GM21576 (cell line): ENCODE data around the gene DNAJC5G.

Experiments used
- ATAC-seq: cut with Tn5 transposase; IDR thresholded peaks from one replicate; pipeline ENCODE4 v1.9.1; 2021; ENCODE audit warnings: mild to moderate bottlenecking, moderate library complexity; ENCODE audit not compliant: unreplicated experiment

The DNAJC5G gene, protein sequence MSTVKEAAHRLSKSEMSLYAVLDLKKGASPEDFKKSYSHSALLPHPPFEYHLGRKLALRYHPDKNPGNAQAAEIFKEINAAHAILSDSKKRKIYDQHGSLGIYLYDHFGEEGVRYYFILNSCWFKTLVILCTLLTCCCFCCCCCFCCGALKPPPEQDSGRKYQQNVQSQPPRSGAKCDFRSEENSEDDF

DNA sequence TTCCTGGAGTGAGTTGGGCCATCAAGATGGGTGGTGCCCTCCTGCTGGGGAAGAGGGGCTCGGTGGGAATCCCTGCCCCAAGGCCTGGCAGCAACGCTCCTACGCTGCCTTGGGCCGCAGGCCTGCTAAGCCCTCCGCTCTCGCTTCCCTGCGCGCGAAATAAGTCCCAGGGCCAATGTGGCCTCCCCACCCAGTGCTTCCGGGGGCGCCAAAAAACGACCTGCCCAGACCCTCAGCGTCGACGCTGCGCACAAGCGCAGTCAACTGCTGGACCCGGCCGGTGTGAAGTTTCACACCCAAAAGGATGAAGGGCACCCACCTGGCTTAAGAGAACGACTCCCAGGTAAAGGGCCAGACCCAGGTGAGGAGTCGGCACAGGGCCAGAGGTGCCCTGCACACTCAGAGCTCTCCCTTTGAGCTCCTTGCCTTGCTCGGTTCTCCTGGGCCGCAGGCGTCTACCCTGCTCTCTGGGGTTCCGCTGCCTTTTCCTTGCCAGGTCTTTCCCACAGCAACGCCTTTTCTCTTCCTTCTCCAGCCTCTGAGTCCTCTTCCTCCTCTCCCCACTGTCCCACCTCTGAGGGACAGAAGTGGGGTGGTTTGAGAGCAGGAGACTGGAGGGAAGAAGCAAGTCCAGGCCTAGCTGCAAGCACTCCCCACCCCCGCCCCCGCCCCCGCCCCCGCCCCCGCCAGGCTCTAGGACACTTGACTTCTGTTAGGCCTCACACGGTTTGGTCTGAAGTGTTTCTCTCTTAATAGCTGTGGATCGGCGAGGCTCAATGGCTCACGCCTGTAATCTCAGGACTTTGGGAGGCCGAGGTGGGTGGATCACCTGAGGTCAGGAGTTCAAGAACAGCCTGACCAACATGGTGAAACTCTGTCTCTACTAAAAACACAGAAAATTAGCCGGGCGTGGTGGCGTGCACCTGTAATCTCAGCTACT, at the start of gene DNAJC5G:
DNAJC5G (plus strand) TSS at position 223 of the 940 bp plus-strand sequence. CDS start 1,296 bp downstream, outside the sequence.
- no peak for ATAC-seq

DNA sequence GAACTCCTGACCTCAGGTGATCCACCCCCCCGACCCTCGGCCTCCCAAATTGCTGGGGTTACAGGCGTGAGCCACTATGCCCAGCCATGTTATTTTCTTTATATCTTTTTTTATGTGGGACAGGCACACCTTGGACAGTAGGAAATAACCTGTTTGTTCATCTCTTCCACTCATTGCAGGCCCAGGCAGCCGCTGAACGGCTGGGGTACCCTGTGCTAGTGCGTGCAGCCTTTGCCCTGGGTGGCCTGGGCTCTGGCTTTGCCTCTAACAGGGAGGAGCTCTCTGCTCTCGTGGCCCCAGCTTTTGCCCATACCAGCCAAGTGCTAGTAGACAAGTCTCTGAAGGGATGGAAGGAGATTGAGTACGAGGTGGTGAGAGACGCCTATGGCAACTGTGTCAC, 49.7 kb upstream of the DNAJC5G start:
- no peak for ATAC-seq

DNA sequence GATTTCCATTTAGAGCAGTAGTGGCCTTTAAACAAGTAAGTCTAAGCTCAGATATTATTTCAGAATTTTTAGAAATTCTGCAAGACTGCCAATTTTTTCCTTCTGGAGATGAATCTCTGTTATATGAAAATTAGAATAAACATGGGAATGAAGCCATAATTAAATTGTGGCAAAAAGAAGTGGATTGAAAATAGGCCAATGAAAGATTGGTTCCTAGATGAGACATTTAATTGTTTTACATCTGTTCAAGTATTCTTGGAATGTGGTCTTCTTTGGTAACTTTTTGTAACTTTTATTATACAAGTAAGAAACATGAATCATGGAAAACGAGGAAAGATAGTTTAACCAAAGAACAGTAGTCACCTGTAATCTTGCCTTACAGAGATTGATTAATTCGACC, 47.7 kb upstream of the DNAJC5G start:
- ATAC-seq: no peak

DNA sequence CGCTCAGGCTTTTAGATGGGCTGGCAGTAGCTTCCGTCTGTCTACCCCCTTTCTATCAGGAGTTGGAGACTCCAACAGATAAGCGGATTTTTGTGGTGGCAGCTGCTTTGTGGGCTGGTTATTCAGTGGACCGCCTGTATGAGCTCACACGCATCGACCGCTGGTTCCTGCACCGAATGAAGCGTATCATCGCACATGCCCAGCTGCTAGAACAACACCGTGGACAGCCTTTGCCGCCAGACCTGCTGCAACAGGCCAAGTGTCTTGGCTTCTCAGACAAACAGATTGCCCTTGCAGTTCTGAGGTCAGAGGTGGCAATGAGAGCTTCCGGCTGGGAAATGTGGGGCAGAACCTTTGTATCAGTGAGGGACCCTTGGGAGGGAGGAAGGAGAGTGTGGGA, 43.3 kb upstream of the DNAJC5G start:
- ATAC-seq: no peak

DNA sequence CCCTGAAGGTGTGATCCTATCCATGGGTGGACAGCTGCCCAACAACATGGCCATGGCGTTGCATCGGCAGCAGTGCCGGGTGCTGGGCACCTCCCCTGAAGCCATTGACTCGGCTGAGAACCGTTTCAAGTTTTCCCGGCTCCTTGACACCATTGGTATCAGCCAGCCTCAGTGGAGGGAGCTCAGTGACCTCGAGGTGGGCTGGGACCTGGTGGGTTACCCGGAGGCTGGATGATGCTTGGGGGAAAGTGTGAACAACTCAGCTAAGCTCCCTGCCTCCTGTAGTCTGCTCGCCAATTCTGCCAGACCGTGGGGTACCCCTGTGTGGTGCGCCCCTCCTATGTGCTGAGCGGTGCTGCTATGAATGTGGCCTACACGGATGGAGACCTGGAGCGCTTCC, 41.9 kb upstream of the DNAJC5G start:
- ATAC-seq: no peak

DNA sequence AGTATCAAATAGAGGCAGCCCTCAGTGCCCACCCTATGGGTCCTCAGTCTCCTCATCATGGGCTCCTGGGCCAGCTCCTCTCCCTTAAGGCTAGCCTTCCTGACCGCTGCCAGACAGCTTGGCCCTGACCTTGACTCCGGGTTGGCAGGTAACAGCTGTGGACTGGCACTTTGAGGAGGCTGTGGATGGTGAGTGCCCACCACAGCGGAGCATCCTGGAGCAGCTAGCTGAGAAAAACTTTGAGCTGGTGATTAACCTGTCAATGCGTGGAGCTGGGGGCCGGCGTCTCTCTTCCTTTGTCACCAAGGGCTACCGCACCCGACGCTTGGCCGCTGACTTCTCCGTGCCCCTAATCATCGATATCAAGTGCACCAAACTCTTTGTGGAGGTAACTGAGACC, 39.1 kb upstream of the DNAJC5G start:
- no peak for ATAC-seq

DNA sequence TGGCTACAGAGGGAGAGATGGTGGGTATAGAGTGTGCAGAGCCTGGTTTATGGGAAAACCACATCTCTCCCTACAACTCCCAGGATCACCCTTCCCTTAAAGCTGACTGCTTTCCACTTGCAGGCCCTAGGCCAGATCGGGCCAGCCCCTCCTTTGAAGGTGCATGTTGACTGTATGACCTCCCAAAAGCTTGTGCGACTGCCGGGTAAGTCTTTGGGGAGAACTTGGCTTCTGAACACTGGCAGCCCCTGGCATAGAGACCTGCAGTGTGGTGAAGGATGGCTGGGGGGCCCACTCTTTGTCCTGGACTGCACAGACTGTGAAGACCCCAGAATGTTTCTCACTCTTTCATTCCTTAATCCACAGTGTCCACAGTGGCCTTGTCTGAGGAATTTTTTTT, 38.6 kb upstream of the DNAJC5G start:
- no peak for ATAC-seq

DNA sequence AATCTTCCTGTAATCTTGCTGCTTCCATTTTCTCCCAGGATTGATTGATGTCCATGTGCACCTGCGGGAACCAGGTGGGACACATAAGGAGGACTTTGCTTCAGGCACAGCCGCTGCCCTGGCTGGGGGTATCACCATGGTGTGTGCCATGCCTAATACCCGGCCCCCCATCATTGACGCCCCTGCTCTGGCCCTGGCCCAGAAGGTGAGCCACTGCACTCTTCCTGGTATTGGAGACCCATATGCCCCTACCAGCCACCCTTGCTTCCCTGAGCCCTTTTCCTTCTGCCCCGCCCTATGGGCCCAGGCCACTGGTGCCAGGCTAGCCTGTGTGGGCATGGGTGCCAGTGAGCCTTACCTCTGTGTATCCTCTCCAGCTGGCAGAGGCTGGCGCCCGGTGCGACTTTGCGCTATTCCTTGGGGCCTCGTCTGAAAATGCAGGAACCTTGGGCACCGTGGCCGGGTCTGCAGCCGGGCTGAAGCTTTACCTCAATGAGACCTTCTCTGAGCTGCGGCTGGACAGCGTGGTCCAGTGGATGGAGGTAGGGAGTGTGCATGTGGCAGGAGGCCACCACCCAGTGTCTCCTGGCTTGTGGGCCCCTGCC, 37.8 kb upstream of the DNAJC5G start:
- ATAC-seq: no peak

DNA sequence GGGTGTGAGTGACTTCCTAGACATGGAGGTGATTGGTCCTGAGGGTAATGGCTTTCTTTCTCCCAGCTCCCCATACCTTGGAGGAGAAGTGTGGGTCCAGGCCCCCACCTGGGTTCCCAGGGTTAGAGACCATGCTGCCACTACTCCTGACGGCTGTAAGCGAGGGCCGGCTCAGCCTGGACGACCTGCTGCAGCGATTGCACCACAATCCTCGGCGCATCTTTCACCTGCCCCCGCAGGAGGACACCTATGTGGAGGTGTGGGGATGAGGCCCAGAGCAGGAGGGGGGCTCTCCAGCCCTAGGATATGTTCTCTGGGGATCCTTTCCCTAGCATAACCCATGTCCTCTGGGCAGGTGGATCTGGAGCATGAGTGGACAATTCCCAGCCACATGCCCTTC, 36.3 kb upstream of the DNAJC5G start:
- no peak for ATAC-seq

DNA sequence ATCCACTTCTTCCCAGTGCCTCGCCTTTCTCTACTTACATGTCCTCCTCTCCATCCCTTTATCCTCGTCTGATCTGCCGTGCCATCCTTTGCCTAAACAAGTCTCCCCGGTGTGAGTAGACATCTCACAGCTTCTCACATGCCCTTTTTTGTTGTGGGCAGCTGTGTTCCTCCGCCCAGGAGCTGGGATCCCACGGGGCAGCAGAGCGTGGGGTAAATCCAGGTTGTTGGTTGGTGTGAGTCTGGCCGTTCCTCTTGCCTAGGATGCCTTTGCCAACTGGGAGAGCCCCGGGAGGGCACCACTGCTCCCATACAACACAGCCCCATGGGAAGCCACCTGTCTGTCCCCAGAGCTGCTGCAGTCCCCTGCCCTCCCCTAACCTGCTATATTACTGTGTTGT, 34.8 kb upstream of the DNAJC5G start:
- no peak for ATAC-seq

DNA sequence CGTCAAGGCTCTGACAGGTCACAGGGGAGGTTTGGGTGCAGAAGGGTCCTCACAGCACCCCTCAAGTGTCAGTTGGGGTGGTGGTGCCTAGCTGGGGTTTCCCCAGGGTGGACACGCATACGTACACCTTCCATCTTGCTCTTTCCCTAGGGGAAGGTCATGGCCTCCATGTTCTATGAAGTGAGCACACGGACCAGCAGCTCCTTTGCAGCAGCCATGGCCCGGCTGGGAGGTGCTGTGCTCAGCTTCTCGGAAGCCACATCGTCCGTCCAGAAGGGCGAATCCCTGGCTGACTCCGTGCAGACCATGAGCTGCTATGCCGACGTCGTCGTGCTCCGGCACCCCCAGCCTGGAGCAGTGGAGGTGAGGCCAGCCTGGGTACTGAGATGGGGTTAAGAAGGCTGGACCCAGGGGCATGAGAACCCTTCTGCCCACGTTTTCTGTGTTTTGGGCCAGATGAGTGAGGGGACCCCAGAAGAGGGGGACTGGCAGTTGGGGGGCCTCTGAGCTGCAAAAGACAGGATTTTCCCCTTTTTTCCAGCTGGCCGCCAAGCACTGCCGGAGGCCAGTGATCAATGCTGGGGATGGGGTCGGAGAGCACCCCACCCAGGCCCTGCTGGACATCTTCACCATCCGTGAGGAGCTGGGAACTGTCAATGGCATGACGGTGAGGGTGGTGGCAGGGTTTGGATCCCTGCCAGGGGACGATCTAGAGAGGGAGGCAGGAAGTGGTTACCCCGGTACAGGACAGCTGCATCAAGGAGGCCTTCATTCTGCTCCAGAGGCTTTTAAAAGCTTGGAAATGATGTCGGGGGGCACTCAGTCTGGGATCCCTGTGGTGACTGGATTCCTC, 33.2 kb upstream of the DNAJC5G start:
- no peak for ATAC-seq

DNA sequence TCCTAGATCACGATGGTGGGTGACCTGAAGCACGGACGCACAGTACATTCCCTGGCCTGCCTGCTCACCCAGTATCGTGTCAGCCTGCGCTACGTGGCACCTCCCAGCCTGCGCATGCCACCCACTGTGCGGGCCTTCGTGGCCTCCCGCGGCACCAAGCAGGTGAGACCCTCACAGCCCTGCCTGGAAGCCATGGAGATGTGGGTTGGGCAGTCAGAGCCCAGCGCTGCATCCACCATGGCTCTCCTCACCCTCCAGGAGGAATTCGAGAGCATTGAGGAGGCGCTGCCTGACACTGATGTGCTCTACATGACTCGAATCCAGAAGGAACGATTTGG, 32.6 kb upstream of the DNAJC5G start:
- no peak for ATAC-seq

DNA sequence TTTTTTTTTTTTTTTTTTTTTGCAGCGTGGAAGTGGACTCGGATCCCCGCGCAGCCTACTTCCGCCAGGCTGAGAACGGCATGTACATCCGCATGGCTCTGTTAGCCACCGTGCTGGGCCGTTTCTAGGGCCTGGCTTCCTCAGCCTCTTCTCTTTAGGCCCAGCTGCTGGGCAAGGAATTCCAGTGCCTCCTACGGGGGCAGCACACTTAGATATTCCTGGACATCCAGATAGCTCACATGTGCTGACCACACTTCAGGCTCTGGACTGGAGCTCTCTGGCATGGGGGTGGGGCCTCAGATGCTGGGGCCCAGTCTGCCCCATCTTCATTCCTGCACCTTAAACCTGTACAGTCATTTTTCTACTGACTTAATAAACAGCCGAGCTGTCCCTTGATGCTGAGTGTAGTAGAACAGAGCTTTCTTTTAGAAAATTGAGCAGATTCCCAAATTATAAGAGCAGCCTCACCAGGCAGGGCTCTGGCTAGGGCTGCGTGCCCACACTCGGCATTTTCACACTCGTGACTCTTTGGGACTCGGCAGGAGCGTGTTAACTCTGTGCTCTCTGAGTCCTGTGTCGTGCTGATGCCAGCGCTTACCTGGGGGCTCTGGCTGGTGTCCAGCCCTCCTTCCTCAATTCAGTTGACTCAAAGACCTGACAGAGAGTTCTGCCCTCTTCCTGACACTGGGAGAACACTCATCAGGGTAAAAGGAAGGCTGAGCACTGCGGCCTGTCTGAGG, 31.7 kb upstream of the DNAJC5G start:
- ATAC-seq: no peak

DNA sequence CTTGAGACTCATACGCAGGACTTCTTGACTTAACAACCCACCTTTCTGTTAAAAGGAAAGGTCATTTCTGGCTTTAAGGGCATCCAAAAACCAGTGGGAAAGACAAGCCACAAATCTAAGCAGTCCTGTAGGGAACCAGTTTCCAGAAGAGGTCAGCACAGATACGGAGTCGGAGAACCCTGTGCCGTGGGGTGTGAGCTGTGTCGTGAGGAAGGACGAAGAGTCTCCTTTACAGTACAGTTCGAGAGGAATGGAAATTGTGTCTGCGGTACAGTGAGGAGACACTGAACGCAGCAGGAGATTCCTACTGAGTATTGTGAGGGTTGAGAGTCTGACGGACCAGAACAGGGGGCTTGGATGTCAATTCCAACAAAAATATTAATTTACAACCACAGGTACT, 30.1 kb upstream of the DNAJC5G start:
- no peak for ATAC-seq

DNA sequence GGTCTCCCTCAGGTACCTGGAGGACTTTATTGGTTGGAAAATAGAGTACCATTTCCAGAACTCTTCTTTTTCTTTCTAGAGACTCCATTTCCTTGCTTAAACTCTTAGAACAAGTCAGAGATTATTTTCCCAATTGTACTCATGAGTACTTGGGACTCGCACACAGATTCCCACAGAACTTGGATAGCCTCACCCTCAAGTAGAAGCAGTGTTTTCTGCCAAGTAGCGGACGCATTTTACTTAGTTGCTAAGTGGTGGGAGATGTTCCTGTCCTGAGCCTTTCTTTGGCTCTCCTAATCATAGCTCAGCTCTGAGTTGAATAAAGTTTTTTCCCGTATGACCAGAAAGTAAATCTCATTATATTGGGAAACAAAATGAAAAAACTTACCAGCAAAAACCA, 29.6 kb upstream of the DNAJC5G start:
- ATAC-seq: no peak

DNA sequence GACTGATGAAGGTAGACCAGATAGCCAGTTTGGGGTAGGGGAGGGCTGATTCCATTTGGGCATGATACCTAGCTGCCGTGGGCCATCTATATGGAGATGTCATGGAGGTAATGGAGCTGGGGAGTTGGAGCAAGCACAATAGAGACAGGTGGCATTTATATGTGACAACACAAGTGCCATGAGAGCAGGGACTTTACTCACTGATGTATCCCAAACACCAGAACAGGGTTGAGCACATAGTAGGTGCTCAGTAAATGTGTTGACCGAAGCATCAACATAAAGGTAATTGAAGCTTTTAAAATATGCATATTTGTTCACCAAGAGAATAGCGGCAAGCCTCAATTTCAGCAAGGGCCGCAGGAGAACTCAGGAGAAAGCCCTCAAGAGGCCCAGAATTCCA, 27.3 kb upstream of the DNAJC5G start:
- ATAC-seq: no peak

DNA sequence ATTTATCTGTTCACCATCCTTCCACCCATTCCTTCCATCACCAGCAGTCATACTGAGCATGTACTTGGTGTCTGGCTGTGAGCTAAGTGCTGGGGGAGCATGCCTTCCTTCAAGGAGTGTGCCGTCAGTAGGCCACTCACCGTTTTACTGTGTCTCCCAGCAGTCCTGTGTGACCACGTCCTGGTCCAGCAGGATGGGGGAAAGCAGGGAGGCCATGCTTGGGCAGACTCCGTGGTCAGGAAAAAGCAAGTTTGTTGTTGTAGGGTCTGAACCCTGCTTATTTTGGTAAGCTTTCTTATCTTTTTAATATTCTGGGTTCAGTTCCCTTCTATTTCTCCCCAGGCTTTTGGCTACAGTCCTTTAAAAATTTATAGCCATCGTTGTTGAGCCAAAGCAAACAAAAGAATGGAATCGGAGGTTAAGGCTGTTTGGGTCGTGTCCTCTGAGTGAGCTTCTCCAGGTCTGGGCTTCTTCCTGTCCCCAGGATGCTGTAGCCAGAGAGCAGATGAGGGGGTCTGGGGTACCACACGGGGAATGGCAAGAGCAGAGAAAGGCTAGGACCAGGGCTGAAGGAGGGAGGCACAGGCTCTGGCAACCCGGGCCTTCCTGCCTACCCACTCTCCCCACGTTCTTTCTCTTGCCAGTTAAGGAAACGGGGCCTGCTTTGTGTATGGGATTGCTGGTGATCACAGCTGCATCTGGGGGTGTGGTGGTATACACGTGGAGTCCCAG, 25.9 kb upstream of the DNAJC5G start:
- no peak for ATAC-seq

DNA sequence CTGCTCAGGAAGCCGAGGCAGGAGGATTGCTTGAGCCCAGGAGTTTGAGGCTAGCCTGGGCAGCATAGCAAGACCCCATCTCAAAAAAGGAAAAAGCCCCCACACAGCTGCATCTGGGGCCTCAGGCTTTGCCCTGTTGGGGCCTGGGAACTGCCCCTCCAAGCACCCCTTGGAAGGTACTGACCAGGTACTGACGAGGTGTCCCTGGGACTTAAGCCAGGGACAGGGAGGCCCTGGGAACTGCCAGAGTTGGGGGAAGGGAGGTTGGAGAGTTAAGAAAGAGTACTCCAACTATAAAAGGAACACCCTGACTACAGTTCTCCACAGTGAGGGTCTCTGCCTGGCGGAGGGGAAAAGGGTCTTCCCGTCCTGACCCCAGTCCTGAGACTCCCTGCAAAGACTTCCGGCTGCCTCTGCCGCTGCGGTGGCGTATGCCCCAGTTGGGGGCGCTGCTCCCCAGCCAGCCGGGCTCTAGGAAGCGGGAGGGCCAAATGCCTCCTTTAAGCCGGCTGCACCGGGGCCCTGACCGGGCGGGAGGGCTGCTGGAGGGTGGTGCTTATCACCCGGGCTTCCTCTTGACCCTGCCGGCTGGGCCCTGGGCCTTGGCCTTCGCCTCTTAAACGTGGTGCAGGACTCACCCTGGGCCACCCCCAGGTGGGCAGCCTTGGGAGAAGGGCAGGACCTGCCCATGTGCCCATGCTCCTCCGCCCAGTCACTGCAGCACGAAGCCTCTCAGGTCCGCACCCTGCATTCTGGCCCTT, 25.2 kb upstream of the DNAJC5G start:
- ATAC-seq: no peak
